HL-60 (cell line): ENCODE data around the gene VPS25. TPM values are rescaled to one million over a fixed set of nuclear protein-coding genes. Genes with fewer than 3 reads are reported as not detected.

Experiments
- microRNA-seq: library from miRNA; unstranded; fragments of <30 nt; microRNA quantifications from one replicate; pipeline ENCODE4, GENCODE V29; 2018

VPS25 gene

Small RNAs within 50 kb of the gene (microRNA-seq; reads per million reads assigned to microRNA genes)
- not detected for gene MIR6781
